H9 (cell line): ENCODE data around the gene HUNK. TPM values are rescaled to one million over a fixed set of nuclear protein-coding genes. Genes with fewer than 3 reads are reported as not detected.

ENCODE experiments used
- DNase-seq: peaks from one replicate; pipeline ENCODE4 v3.0.0-alpha.2; 2017
- H2AFZ ChIP-seq: one replicate; pipeline ENCODE4 v1.6.1; 2013; ENCODE audit warnings: mild to moderate bottlenecking, low read length, control low read depth, moderate library complexity
- H2AK5ac ChIP-seq: 2 replicates; pipeline ENCODE4 v1.6.1; 2013; ENCODE audit warnings: low read length, control low read depth, mixed read lengths; ENCODE audit not compliant: insufficient read length
- H2BK120ac ChIP-seq: one replicate; pipeline ENCODE4 v1.6.1; 2013; ENCODE audit warnings: low read depth, mild to moderate bottlenecking, low read length, control low read depth, inconsistent platforms; ENCODE audit not compliant: poor library complexity, severe bottlenecking
- H2BK12ac ChIP-seq: 2 replicates; pipeline ENCODE4 v1.6.1; 2013; ENCODE audit warnings: low read length, control low read depth, mixed read lengths, low read depth; ENCODE audit not compliant: insufficient read length
- H2BK15ac ChIP-seq: 2 replicates; pipeline ENCODE4 v1.6.1; 2013; ENCODE audit warnings: low read depth, low read length, control low read depth
- H2BK20ac ChIP-seq: one replicate; pipeline ENCODE4 v1.6.1; 2013; ENCODE audit warnings: low read depth, mild to moderate bottlenecking, low read length, control low read depth, inconsistent platforms; ENCODE audit not compliant: poor library complexity, severe bottlenecking
- H2BK5ac ChIP-seq: 2 replicates; pipeline ENCODE4 v1.6.1; 2013; ENCODE audit warnings: low read length, control low read depth, mixed read lengths; ENCODE audit not compliant: insufficient read length
- H3K14ac ChIP-seq: 2 replicates; pipeline ENCODE4 v1.6.1; 2013; ENCODE audit warnings: low read length, control low read depth; ENCODE audit not compliant: insufficient read depth
- H3K18ac ChIP-seq: 2 replicates; pipeline ENCODE4 v1.6.1; 2013; ENCODE audit warnings: low read depth, mild to moderate bottlenecking, mixed read lengths, low read length, control low read depth; ENCODE audit not compliant: insufficient read length
- H3K23ac ChIP-seq: 2 replicates; pipeline ENCODE4 v1.6.1; 2013; ENCODE audit warnings: low read length, control low read depth, mixed read lengths, low read depth; ENCODE audit not compliant: insufficient read length
- H3K23me2 ChIP-seq: 2 replicates; pipeline ENCODE4 v1.6.1; 2013; ENCODE audit warnings: low read depth, mild to moderate bottlenecking, mixed read lengths, low read length, control low read depth; ENCODE audit not compliant: insufficient read length, poor library complexity, severe bottlenecking
- H3K27ac ChIP-seq: 2 replicates; pipeline ENCODE4 v1.5.1; 2013; ENCODE audit warnings: low read length, control low read depth, mixed read lengths, low read depth; ENCODE audit not compliant: insufficient read length
- H3K27me3 ChIP-seq: 2 replicates; pipeline ENCODE4 v1.6.1; 2013; ENCODE audit warnings: low read length, control low read depth, inconsistent platforms; ENCODE audit not compliant: insufficient read depth
- H3K4ac ChIP-seq: 2 replicates; pipeline ENCODE4 v1.6.1; 2013; ENCODE audit warnings: low read depth, mild to moderate bottlenecking, control low read depth, inconsistent platforms, low read length, moderate library complexity
- H3K4me1 ChIP-seq: 2 replicates; pipeline ENCODE4 v1.6.1; 2013; ENCODE audit warnings: low read length, control low read depth, inconsistent platforms; ENCODE audit not compliant: insufficient read depth
- H3K4me2 ChIP-seq: 2 replicates; pipeline ENCODE4 v1.6.1; 2013; ENCODE audit warnings: low read length, control low read depth, mixed read lengths; ENCODE audit not compliant: insufficient read length, insufficient read depth
- H3K56ac ChIP-seq: 2 replicates; pipeline ENCODE4 v1.6.1; 2013; ENCODE audit warnings: low read depth, mild to moderate bottlenecking, mixed read lengths, low read length, control low read depth; ENCODE audit not compliant: insufficient read length
- H3K79me1 ChIP-seq: 2 replicates; pipeline ENCODE4 v1.6.1; 2013; ENCODE audit warnings: low read depth, mild to moderate bottlenecking, moderate library complexity, low read length, control low read depth, inconsistent platforms; ENCODE audit not compliant: insufficient read depth, poor library complexity, severe bottlenecking
- H3K79me2 ChIP-seq: 2 replicates; pipeline ENCODE4 v1.6.1; 2013; ENCODE audit warnings: low read length, control low read depth, inconsistent platforms; ENCODE audit not compliant: insufficient read depth
- H3K9ac ChIP-seq: 2 replicates; pipeline ENCODE4 v1.6.1; 2013; ENCODE audit warnings: low read length, control low read depth, mixed read lengths; ENCODE audit not compliant: insufficient read length; ENCODE audit errors: extremely low read depth
- H3K9me3 ChIP-seq: one replicate; pipeline ENCODE4 v1.6.1; 2013; ENCODE audit warnings: low read depth, low read length, inconsistent platforms; ENCODE audit not compliant: control insufficient read depth
- H3T11ph ChIP-seq: one replicate; pipeline ENCODE4 v1.6.1; 2013; ENCODE audit warnings: mild to moderate bottlenecking, low read length, control low read depth, inconsistent platforms
- H4K20me1 ChIP-seq: one replicate; pipeline ENCODE4 v1.6.1; 2013; ENCODE audit not compliant: control insufficient read depth, insufficient read length, insufficient read depth
- H4K5ac ChIP-seq: 2 replicates; pipeline ENCODE4 v1.6.1; 2013; ENCODE audit warnings: low read depth, mild to moderate bottlenecking, mixed read lengths, low read length, control low read depth; ENCODE audit not compliant: insufficient read length
- H4K8ac ChIP-seq: replicated peaks from 2 replicates; pipeline ENCODE4 v1.6.1; 2013; ENCODE audit warnings: low read length, control low read depth, mixed read lengths, low read depth; ENCODE audit not compliant: insufficient read length
- H4K91ac ChIP-seq: 2 replicates; pipeline ENCODE4 v1.6.1; 2013; ENCODE audit warnings: low read depth, mild to moderate bottlenecking, moderate library complexity, mixed read lengths, low read length, control low read depth; ENCODE audit not compliant: insufficient read length
- H3K27ac Mint-ChIP-seq, 3 experiments: 2 replicates in 2 of 3; 3 replicates in 1 of 3; pipeline ENCODE4 v1.8.0; 2020 to 2021; ENCODE audit warnings: mixed read lengths in 3 of 3, mild to moderate bottlenecking in 1 of 3, moderate library complexity in 1 of 3
- H3K27me3 Mint-ChIP-seq: 2 replicates; pipeline ENCODE4 v1.8.0; 2021; ENCODE audit warnings: low read depth, mild to moderate bottlenecking, moderate library complexity, mixed read lengths
- H3K36me3 Mint-ChIP-seq, 3 experiments: 2 replicates in 2 of 3; 3 replicates in 1 of 3; pipeline ENCODE4 v1.8.0; 2020 to 2021; ENCODE audit warnings: low read depth in 3 of 3, mixed read lengths in 3 of 3; ENCODE audit not compliant: insufficient read depth in 1 of 3
- H3K4me1 Mint-ChIP-seq, 2 experiments: 2 replicates each; pipeline ENCODE4 v1.8.0; 2020; ENCODE audit warnings: mixed read lengths in 2 of 2
- H3K4me3 Mint-ChIP-seq, 2 experiments: 2 replicates in 1 of 2; 3 replicates in 1 of 2; pipeline ENCODE4 v1.8.0; 2020 to 2021; ENCODE audit warnings: mild to moderate bottlenecking in 2 of 2, mixed read lengths in 2 of 2, moderate library complexity in 1 of 2
- H3K9me3 Mint-ChIP-seq, 2 experiments: 2 replicates in 1 of 2; 3 replicates in 1 of 2; pipeline ENCODE4 v1.8.0; 2020; ENCODE audit warnings: mild to moderate bottlenecking in 2 of 2, mixed read lengths in 2 of 2, moderate library complexity in 1 of 2
- WGBS: extraction: QIAGEN DNeasy Blood & Tissue Kit; methylation state at CpG from one replicate; pipeline ENCODE4 v1.1.7; 2013; ENCODE audit warnings: missing lambda C conversion rate, low lambda C conversion rate, mixed read lengths; ENCODE audit not compliant: insufficient read length; ENCODE audit errors: extremely low coverage; 5-methylcytosine and 5-hydroxymethylcytosine counted together
- total RNA-seq: library from RNA; stranded (reverse); gene quantifications from 2 replicates; pipeline ENCODE4 v1.2.1, GENCODE V29; 2021
- TF ChIP-seq, protein P1 (sequence below): fragments of 200-600 bp; sonication (generic); conservative IDR thresholded peaks from 3 replicates; pipeline ENCODE4 v1.8.0; 2021; ENCODE audit warnings: antibody characterized with exemption, mild to moderate bottlenecking

Gene HUNK
- total RNA-seq, 1 experiment from 2014 or later: 5.8 TPM

DNA sequence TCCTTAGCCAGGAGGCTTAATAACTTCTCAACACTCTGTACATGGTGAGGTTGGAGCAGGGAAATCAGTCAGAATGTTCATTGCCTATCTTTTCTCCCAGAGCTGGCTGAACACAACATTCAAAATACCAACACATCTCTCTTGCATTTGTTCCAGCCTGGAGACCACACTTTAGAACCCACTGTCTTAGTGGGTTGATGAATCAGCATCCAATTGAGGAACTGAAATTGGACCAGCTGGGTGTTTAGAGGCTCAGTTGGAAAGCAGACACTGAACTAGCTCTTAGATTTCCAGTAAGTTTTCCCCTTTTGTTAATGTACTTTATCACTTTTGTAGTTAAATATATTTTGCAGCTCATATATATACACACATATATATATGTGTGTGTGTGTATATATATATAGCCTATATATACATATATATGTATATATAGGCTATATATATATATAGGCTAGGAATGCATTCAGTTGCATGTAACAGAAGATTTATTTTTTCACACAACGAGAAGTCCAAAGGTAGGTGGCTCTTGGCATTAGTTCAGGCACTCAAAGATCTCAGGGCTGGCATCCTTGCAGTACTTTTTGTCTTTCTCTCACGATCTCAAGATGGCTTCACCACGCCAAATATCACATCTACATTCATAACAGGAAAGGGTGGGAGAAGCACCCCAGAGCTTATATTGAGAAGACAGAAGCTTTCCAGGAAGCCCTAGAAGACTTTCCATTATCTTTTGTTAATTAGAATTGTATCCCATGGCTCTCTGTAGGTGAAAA is 35.0 kb upstream of the HUNK start:
- Histone ChIP-seq H3K27ac (no peak overlapping the region), H2BK15ac (no peak overlapping the region), H3K9ac (no peak overlapping the region), H4K5ac (no peak overlapping the region), H3K4me2 (no peak overlapping the region), H3K18ac (no peak overlapping the region), H4K91ac (no peak overlapping the region), H3K14ac (no peak overlapping the region), H3T11ph (no peak overlapping the region), H3K27me3 (no peaks in the 10 kb centered on the region), H3K23me2 (no peaks in the 10 kb centered on the region), H2BK12ac (no peak overlapping the region), H2BK120ac (no peak overlapping the region), H3K4ac (no peak overlapping the region), H2AFZ (no peak overlapping the region), H3K79me1 (no peaks in the 10 kb centered on the region), H3K9me3 (no peaks in the 10 kb centered on the region), H2AK5ac (no peak overlapping the region), H4K20me1 (no peaks in the 10 kb centered on the region), H3K4me1 (no peaks in the 10 kb centered on the region), H4K8ac (no peak overlapping the region), H3K23ac (no peak overlapping the region), H2BK20ac (no peak overlapping the region), H2BK5ac (no peak overlapping the region), H3K56ac (no peak overlapping the region), H3K79me2 (no peaks in the 10 kb centered on the region)
- no CpG with 5 or more reads among the region's 3 CpGs for WGBS
- Mint-ChIP-seq H3K4me1 (no peaks in the 10 kb centered on the region), H3K4me3 (no peak overlapping the region), H3K27ac (no peak overlapping the region), H3K27me3 (no peaks in the 10 kb centered on the region; the same call in 1 of the 2 replicates), H3K36me3 (no peaks in the 10 kb centered on the region), H3K9me3 (no peaks in the 10 kb centered on the region)
- TF ChIP-seq, protein P1, sequence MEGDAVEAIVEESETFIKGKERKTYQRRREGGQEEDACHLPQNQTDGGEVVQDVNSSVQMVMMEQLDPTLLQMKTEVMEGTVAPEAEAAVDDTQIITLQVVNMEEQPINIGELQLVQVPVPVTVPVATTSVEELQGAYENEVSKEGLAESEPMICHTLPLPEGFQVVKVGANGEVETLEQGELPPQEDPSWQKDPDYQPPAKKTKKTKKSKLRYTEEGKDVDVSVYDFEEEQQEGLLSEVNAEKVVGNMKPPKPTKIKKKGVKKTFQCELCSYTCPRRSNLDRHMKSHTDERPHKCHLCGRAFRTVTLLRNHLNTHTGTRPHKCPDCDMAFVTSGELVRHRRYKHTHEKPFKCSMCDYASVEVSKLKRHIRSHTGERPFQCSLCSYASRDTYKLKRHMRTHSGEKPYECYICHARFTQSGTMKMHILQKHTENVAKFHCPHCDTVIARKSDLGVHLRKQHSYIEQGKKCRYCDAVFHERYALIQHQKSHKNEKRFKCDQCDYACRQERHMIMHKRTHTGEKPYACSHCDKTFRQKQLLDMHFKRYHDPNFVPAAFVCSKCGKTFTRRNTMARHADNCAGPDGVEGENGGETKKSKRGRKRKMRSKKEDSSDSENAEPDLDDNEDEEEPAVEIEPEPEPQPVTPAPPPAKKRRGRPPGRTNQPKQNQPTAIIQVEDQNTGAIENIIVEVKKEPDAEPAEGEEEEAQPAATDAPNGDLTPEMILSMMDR: no peak
- DNase-seq: no peak
